HT1080 (cell line): ENCODE results near the gene RNF169. TPM values are rescaled to one million over a fixed set of nuclear protein-coding genes. Genes with fewer than 3 reads are reported as not detected.
A peak's percentile ranks its signal among the peaks of the same experiment; 100 is the strongest.

Source experiments
- DNase-seq: peaks from one replicate; pipeline ENCODE4 v3.0.0-alpha.2; 2015; ENCODE audit warnings: low read depth
- polyA plus RNA-seq, 2 experiments: library from polyadenylated mRNA; depleted of rRNA; stranded (reverse); fragments of >200 nt; gene quantifications; 2 replicates each; pipeline ENCODE4 v1.2.3, GENCODE V29; 2015
- total RNA-seq: library from RNA; depleted of rRNA; stranded (reverse); fragments of >200 nt; shearing (Covaris generic); gene quantifications from 2 replicates; pipeline ENCODE4 v1.2.3, GENCODE V29; 2014; rRNA removed

RNF169 gene
- total RNA-seq = 13.0 TPM in 2 replicates
- polyA plus RNA-seq (2015; cell fraction: cytosol; rRNA removed) = 7.6 and 9.6 TPM in 2 replicates
- 24.3 and 25.3 TPM in 2 replicates for polyA plus RNA-seq (2015; cell fraction: nucleus; rRNA removed)

DNA sequence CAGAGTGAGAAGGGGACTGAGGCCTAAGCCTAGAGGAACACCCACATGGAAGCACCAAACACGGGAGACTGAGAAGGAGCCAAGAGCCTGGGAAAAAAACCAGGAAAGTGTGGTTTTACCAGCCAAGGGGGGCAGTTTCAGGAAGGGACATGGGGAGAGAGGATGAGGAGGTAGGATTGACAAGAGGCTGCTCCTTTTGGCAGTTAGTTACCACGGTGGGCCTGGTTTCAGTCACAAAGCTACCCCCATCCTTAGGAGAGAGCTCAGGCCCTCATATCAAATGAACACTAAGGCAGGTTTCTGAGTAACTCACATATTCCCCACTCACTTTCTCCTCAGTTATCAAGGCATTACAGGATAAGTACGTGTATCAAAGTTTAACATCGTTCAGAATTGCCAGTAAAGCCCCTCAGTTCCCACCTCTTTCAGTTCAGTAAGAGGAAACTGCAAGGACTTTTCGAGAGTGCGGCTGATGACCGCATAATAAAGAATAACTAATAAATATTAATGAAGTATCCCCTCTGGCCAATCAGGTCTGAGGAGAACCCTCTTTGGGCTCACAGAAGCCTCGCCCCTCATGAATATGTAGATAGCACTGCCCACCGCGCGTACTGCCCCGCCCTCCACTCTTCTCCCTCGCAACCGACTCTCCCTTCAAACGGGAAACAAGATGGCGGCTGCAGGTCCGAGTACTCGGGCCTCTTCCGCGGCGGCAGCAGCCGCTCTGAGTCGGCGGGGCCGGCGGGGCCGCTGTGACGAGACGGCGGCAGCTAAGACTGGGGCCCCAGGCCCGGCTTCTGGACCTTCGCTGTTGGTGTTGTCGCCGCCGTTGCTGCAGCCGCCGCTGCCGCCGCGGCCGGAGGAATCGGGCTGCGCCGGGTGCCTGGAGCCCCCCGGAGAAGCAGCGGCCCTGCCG lies at the start of gene RNF169:
RNF169 (plus strand) TSS at position 639 of the 916 bp plus-strand sequence; CDS start at position 671, 32 bp downstream.
- DNase-seq = peak; percentile 93

DNA sequence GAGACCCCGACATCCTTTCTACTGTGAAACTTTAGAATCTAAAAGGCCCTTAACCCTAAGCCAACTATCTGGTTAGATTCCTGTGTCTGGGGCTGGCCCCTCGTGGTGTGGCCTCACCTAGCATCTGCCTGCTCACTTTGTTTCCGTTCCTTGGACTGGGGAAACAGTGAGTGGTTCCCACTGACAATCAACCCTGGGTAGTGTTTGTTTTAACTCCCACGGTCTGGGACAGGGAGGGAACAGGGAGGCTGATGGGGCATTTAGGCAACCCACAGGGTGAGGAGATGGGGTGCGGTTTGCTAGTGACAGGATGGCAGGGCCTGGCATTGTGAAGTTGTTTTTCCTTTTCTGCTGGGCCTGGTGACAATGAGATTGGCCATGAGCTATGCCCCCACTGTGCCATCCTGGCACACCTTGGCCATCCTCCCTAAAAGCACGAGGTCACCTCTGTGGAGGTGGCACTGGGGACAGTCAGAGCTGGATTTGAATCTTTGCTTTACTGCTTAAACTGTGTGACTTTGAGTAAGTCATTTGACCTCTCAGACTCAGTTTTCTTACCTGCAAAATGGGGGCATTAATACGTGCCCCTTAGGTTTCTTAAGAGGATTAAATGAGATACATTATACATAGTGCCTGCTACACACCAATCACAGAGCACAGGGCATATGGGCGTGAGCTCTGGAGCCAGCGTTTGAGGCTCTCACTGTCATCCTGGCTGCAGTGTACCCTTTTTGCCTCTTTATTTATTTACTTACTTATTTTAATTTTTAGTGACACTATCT lies 48.8 kb upstream of the RNF169 start:
- no peak for DNase-seq

GRCh38 chr11:74701351-74701750 lies 47.3 kb upstream of the RNF169 start:
- peak; percentile 21 for DNase-seq

DNA sequence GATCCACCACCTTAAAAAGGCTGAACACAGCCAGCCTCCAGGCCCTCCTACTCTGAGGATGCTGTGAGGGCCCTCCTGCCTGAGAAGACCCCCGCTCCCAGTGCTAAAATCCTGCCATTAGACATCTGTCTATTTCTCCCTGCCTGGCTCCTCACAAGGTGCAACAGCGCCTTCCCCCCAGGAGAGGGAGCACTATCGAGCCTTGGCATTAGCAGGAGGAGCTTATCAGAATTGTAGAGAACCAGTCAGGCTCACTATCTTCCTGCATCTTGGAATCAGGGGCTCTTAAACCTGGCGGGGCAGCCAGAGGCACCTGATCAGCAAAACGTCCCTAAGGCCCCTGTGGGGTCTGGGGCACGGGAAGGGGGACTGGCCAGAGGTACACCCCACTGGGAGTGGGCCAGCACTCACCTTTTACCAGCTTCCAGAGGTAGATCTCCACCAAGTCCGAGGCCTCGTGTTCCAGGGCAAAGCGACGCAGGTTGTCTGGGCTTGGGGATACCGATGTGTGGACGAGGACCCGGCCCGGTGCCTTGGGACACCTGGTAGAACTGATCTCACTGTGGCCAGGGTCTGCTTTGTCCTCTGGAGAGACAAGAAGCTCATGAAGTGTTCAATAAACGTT lies 46.2 kb upstream of the RNF169 start:
- DNase-seq = peak; percentile 61

DNA sequence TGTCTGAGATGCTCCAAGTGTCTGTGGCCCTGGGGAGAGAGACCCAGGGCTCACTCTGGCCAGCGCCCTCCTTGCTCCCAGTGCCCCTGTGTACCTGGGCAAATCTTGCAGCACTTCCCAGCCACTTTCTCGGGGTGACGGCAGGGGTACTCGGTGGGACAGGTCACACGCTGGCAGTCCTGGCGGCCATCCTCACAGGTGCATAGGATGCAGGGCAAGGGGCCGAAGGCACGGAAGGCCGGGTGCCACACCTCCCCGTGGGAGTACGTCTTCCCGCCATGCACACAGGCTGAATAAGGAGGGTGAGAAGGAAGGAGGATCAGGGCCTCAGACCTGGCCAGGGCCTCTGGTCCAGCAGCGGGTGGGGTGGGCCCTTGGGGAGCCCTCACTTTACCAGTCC lies 45.4 kb upstream of the RNF169 start:
- no peak for DNase-seq

DNA sequence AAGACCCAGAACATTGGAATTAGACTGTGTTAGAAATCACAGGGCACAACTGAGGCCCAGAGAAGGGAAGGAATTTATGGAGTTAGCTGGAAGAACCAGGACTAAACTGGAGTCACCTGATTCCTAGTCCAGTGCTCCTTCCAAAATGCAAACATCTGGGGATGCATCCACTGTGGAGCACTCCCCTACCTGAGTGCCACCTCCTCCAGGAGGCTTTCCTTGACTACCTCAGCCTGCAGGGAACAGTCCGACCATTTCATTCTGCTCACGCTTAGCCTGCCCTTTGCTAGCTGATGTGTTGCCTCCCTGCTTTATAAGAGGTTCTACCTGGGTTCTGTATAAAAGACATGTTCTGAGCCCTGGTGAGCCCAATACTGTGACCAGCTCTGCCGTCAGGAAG lies 41.5 kb upstream of the RNF169 start:
- no peak for DNase-seq

DNA sequence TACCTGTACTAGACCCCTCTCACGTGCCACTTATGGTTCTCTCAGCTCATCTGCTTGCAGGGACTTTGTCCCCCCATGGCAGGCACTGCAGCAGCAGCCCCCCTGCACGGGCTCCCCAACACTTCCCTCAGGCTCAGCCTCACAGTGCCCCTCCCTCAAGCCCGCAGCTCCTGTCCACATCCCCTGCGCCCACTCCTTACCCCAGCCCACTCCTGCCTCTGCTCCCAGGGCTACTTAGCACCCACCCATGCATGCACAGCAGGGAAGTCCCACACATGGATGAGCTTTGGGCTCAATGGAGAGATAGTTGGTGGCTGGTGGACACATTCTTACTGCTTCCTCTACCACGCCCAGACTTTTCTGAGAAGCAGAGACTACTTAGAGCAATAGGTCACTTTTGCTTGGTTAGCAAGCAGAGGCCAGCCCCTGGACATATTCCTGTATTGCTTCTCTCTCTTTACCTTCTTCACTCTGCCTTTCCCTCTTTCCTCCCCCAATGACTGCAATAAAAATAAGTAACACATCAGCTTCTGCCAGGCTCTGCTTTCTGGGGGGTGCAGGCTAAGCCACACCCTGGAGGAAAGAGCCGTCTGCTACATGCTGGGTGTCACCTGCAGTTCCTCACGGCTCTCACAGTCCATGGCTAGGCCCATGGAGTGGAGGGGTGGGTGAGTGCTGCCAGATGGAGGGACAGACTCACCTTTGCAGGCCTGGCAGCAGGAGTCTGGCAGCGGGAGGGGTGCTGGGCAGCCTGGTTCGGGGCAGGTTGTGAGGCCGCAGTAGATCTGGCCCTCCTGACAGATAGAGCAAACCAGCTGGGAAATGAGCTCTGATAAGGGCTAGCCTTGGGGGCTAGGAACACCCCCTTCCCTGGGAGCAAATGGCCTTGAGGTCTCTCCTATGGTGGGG lies 40.8 kb upstream of the RNF169 start:
- DNase-seq = no peak

GRCh38 chr11:74709175-74709574 lies 39.5 kb upstream of the RNF169 start:
- no peak for DNase-seq

- no peak for DNase-seq
These were observed 38.2 kb upstream of the RNF169 start for GRCh38 chr11:74710281-74710938.

GRCh38 chr11:74713686-74714085 lies 35.0 kb upstream of the RNF169 start:
- DNase-seq = no peak

DNA sequence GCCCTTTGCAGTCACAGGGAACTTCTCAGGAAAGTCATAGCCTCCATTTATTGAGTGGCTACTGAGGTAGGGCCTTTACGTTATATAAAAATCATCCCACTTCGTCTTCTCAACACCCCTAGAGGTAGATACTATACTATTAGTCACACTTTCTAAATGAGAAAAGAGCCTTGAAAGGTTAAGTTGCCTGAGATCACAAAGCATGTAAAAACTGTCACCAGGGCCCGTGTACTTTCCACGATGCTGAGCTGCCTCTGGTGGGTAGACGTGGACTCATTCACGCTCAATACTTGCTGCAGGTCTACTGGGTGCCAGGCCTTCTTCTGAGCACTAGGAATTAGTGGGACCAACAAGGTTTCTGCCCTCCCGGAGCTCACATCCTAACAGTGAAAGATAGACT lies 33.7 kb upstream of the RNF169 start:
- no peak for DNase-seq

GRCh38 chr11:74717221-74717969 lies 31.3 kb upstream of the RNF169 start:
- no peak for DNase-seq

GRCh38 chr11:74719011-74719410 lies 29.6 kb upstream of the RNF169 start:
- DNase-seq = no peak

- no peak for DNase-seq
These were observed 27.8 kb upstream of the RNF169 start for GRCh38 chr11:74720596-74721478.

DNA sequence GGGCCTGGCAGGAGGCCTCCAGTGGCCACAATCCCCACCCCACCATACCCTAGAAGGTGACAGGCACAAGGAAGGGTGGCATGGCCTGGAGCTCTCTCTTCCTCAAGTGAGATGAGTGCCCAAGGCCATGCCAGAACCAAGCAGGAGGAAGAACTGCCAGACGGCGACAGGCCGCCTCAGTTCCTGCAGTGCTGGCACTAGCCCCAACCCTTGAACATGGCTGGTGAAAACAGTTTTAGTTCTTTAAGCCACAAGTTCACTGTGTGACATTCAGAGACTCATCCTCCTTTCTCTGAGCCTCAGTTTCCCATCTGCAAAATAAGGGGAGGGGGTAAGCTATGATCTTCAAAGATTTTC lies 27.2 kb upstream of the RNF169 start:
- DNase-seq = no peak

- no peak for DNase-seq
These were observed 25.1 kb upstream of the RNF169 start for GRCh38 chr11:74723511-74723910.

DNA sequence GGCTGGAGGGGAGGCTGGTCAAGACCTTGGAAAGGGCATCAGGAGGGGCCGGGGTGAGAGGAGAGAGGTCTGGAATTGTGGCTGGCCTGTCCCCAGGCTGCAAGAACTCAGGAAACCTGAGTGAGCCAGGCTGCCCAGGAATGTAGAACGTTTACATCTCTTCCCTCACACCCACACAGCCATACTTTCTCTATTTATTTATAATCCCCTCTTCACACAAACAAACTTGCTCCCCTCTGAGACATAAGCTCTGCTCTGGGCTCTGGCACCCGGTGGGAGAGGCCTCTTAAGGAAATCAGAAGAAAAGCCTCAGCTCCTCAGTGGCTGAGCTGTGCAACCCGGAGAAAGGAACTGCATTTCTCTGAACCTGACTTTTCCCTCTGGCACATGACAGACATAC lies 22.9 kb upstream of the RNF169 start:
- no peak for DNase-seq

DNA sequence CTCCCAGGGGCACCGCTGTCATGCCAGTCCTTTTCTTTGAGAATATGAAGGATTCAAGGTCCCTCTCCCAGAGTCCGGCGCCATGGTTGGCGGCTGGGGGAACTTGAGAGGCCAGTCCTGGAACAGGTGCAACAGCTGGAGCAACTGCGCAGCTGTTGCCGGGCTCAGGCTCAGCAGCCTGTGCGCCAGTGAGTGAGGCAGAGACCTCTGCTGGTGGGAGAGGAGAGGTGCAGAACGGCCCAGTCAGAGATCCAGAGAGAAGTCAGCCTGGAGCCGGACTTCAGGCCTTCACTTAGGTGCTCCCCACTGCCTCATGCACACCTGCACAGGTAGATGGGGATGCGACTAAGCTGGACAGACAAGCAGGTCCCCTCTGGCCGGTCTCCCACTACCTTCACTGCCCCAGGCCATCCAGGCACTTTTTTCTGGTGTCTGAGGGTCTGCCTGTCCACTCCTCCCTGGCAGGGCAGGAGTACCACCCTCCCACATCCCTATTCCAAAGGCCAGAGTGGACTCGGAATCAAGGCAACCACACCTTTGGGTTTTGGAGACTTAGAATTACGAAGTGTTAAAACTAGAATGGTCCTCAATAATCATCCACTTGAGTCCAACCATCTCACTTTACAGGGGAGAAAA lies 22.0 kb upstream of the RNF169 start:
- DNase-seq = peak; percentile 60
